Cardiac muscle cell (in vitro differentiated cells and primary cell): ENCODE data around the gene B4GALNT3. TPM values are rescaled to one million over a fixed set of nuclear protein-coding genes. Genes with fewer than 3 reads are reported as not detected.

Experiments
- DNase-seq, 2 donors: peaks; one replicate each; pipeline versions ENCODE4 v3.0.0 to v3.0.0-alpha.2; 2010 to 2017; ENCODE audit warnings: low read depth in 1 of 2, low spot score in 1 of 2
- H3K27ac ChIP-seq: fragments of 200-600 bp; sonication (generic); 2 replicates; pipeline ENCODE4 v1.5.1; 2016
- H3K27me3 ChIP-seq: fragments of 200-600 bp; sonication (generic); 2 replicates; pipeline ENCODE4 v1.6.0; 2016; ENCODE audit warnings: control low read depth
- H3K36me3 ChIP-seq: fragments of 200-600 bp; sonication (generic); 2 replicates; pipeline ENCODE4 v1.5.1; 2016; ENCODE audit warnings: control low read depth
- H3K4me1 ChIP-seq: fragments of 200-600 bp; sonication (generic); 2 replicates; pipeline ENCODE4 v1.8.1; 2017; ENCODE audit warnings: low read depth, mild to moderate bottlenecking, mixed run types
- H3K4me3 ChIP-seq: fragments of 200-600 bp; sonication (generic); 2 replicates; pipeline ENCODE4 v1.5.1; 2016; ENCODE audit warnings: mild to moderate bottlenecking
- H3K9me3 ChIP-seq: fragments of 200-600 bp; sonication (generic); 2 replicates; pipeline ENCODE4 v1.5.1; 2017; ENCODE audit warnings: low read depth, mild to moderate bottlenecking, control low read depth
- CTCF ChIP-seq: IDR thresholded peaks from 2 replicates; pipeline ENCODE4 v1.5.1; 2012; ENCODE audit warnings: low read depth, mild to moderate bottlenecking, low read length
- polyA plus RNA-seq: library from polyadenylated mRNA; unstranded; fragments of >200 nt; fragmentation: Nextera tagmentation; extraction: Ambion mirVana; gene quantifications from 2 replicates; pipeline ENCODE4 v1.2.1, GENCODE V29; 2016
- total RNA-seq: library from RNA; depleted of rRNA; stranded (reverse); fragments of >200 nt; gene quantifications from 2 replicates; pipeline ENCODE4 v1.2.3, GENCODE V29; 2016

B4GALNT3 gene
- total and polyA plus RNA-seq, 2 experiments from 2014 or later: 23.7 to 38.6 TPM

- Histone ChIP-seq H3K27me3 (no peaks in the 10 kb centered on the region), H3K36me3 (no peaks in the 10 kb centered on the region), H3K4me3 (no peak overlapping the region), H3K4me1 (peaks cover 23% of the 10 kb centered on the region), H3K27ac (no peak overlapping the region), H3K9me3 (no peaks in the 10 kb centered on the region)
- no peak for TF ChIP-seq CTCF
- DNase-seq: no peak
These were observed 127.6 kb downstream of the B4GALNT3 start for GRCh38 chr12:587132-588023.

- H3K9me3 ChIP-seq: no peaks in the 10 kb centered on the region
- H3K4me3 ChIP-seq: no peak overlapping the region
- no peak for DNase-seq
- H3K36me3 ChIP-seq: no peaks in the 10 kb centered on the region
- no peak for TF ChIP-seq CTCF
- H3K4me1 ChIP-seq: peaks cover 29% of the 10 kb centered on the region
- no peaks in the 10 kb centered on the region for H3K27me3 ChIP-seq
- no peak overlapping the region for H3K27ac ChIP-seq
These were observed 128.2 kb downstream of the B4GALNT3 start for GRCh38 chr12:588024-588322.

- no peaks in the 10 kb centered on the region for H3K36me3 ChIP-seq
- H3K4me3 ChIP-seq: no peak overlapping the region
- peaks cover 25% of the 10 kb centered on the region for H3K4me1 ChIP-seq
- no peak for TF ChIP-seq CTCF
- no peaks in the 10 kb centered on the region for H3K27me3 ChIP-seq
- DNase-seq: no peak
- H3K9me3 ChIP-seq: no peaks in the 10 kb centered on the region
- H3K27ac ChIP-seq: no peak overlapping the region
These were observed 128.9 kb downstream of the B4GALNT3 start for GRCh38 chr12:588646-589045.

GRCh38 chr12:590206-590750 is 130.5 kb downstream of the B4GALNT3 start:
- H3K27me3 ChIP-seq: no peaks in the 10 kb centered on the region
- peaks cover 22% of the 10 kb centered on the region for H3K4me1 ChIP-seq
- H3K27ac ChIP-seq: peak overlapping the region; percentile 82
- no peak overlapping the region for H3K4me3 ChIP-seq
- DNase-seq: no peak
- no peak for TF ChIP-seq CTCF
- no peaks in the 10 kb centered on the region for H3K36me3 ChIP-seq
- H3K9me3 ChIP-seq: no peaks in the 10 kb centered on the region

- Histone ChIP-seq H3K4me1 (peaks cover 22% of the 10 kb centered on the region), H3K27ac (peak overlapping the region; percentile 91), H3K27me3 (no peaks in the 10 kb centered on the region), H3K9me3 (no peaks in the 10 kb centered on the region), H3K4me3 (no peak overlapping the region), H3K36me3 (no peaks in the 10 kb centered on the region)
- peak in 1 of 2 donors; percentile 85 for DNase-seq
- peak; percentile 7 for TF ChIP-seq CTCF
These were observed 131.7 kb downstream of the B4GALNT3 start for GRCh38 chr12:591167-592023.
